Measurements from ENCODE around the gene UBQLN4.

The UBQLN4 gene

GRCh38 chr1:156054500-156055280, 1.1 kb upstream of the UBQLN4 start, which contains the start of gene LAMTOR2:
TSS of gene LAMTOR2 (plus strand) at chr1:156054782. CDS start at chr1:156054890, 108 bp downstream.
- TF ChIP-seq REST (IDR thresholded peaks at IDR 0.05; ENCODE audit: low read depth) (no peak), EGR1 (IDR thresholded peaks at IDR 0.05) (peak; percentile 29; the same call in 1 of the 2 replicates), NFIC (IDR thresholded peaks at IDR 0.05) (peak; percentile 46; the same call in 1 of the 2 replicates), EP300 (IDR thresholded peaks at IDR 0.05; ENCODE audit: borderline replicate concordance) (0 out of 2 replicates have a peak, but pooled peaks have one; percentile 22), CREB1 (IDR thresholded peaks at IDR 0.05; ENCODE audit: low read depth) (peak; percentile 59), TCF12 (IDR thresholded peaks at IDR 0.05; ENCODE audit: low read depth) (peak; percentile 80), ZBTB7A (IDR thresholded peaks at IDR 0.05; ENCODE audit: low read depth) (peak; percentile 63; the same call in 1 of the 2 replicates), FOXM1 (IDR thresholded peaks at IDR 0.05; ENCODE audit: borderline replicate concordance, low read depth) (no peak), TEAD4 (IDR thresholded peaks at IDR 0.05) (no peak), CEBPB (IDR thresholded peaks at IDR 0.05) (peak; percentile 35; the same call in 1 of the 2 replicates), MAX (IDR thresholded peaks at IDR 0.05) (peak; percentile 96), RAD21 (IDR thresholded peaks at IDR 0.05; ENCODE audit: low read depth) (no peak), TAF1 (IDR thresholded peaks at IDR 0.05; ENCODE audit: low read depth) (peak; percentile 52), YY1 (IDR thresholded peaks at IDR 0.05; ENCODE audit: low read depth) (peak; percentile 74)
- TF ChIP-seq, protein P1, sequence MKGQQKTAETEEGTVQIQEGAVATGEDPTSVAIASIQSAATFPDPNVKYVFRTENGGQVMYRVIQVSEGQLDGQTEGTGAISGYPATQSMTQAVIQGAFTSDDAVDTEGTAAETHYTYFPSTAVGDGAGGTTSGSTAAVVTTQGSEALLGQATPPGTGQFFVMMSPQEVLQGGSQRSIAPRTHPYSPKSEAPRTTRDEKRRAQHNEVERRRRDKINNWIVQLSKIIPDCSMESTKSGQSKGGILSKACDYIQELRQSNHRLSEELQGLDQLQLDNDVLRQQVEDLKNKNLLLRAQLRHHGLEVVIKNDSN (IDR thresholded peaks at IDR 0.05): peak; percentile 71

DNA sequence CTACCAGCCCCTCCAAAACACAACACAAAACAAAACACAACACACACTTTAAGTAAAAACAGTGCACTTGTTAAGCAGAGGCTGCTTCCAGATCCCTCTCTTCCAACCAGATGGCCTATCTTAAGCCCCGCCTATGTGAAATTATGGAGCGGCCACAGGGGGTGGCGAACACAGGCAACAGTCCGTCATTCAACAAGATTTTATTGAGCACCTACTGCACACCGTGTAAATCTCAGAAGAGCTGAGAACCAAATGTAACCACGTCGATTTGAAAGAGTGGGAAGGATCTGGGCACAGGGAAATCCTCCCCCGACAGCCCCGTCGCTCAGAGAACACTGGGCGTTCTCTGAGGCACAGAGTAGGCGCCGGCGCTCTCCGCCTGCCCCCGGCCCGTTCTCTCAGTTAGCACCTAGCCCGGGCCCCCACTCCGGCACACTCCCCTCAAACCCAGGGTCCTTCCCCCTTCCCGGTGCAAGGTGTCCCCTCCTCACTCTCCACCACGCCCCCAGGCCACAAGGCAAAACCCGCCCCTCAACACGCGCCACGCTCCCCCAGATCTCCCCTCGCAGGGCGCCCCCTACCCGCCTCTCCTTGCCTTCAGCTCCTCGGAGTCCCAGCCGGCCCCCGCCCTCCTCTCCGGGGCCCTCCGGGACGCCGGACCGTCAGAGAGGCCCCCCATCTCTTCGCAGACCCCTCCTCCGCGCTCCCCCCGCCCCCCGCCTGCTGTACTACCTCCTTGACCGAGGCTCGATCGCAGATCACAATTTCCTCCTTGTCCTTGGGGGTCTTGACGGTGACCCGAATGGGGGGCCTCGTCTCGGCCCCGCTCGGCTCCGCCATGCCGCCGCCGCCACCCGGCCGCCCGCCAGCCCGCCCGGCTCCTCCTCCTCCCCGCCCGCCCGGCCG, 483 bp downstream of the UBQLN4 start:
- TF ChIP-seq MAX (IDR thresholded peaks at IDR 0.05) (0 out of 2 replicates have a peak, but pooled peaks have one; percentile 6), NFIC (IDR thresholded peaks at IDR 0.05) (no peak), TCF12 (IDR thresholded peaks at IDR 0.05; ENCODE audit: low read depth) (0 out of 2 replicates have a peak, but pooled peaks have one; percentile 38), CREB1 (IDR thresholded peaks at IDR 0.05; ENCODE audit: low read depth) (no peak)
- TF ChIP-seq, protein P1 (IDR thresholded peaks at IDR 0.05): no peak

- TF ChIP-seq TEAD4 (IDR thresholded peaks at IDR 0.05) (no peak), TCF12 (IDR thresholded peaks at IDR 0.05; ENCODE audit: low read depth) (no peak), MAX (IDR thresholded peaks at IDR 0.05) (no peak), ZBTB7A (IDR thresholded peaks at IDR 0.05; ENCODE audit: low read depth) (no peak), EGR1 (IDR thresholded peaks at IDR 0.05) (no peak), YY1 (IDR thresholded peaks at IDR 0.05; ENCODE audit: low read depth) (no peak), RAD21 (IDR thresholded peaks at IDR 0.05; ENCODE audit: low read depth) (no peak), NFIC (IDR thresholded peaks at IDR 0.05) (no peak), CREB1 (IDR thresholded peaks at IDR 0.05; ENCODE audit: low read depth) (no peak), REST (IDR thresholded peaks at IDR 0.05; ENCODE audit: low read depth) (no peak), EP300 (IDR thresholded peaks at IDR 0.05; ENCODE audit: borderline replicate concordance) (no peak), FOXM1 (IDR thresholded peaks at IDR 0.05; ENCODE audit: borderline replicate concordance, low read depth) (no peak)
- TF ChIP-seq, protein P1 (IDR thresholded peaks at IDR 0.05): no peak
Observed at GRCh38 chr1:156051011-156051725, 2.4 kb downstream of the UBQLN4 start.

- TF ChIP-seq, protein P1 (IDR thresholded peaks at IDR 0.05): 0 out of 2 replicates have a peak, but pooled peaks have one; percentile 10
- TF ChIP-seq EGR1 (IDR thresholded peaks at IDR 0.05): no peak
Observed at GRCh38 chr1:156050376-156050775, 3.2 kb downstream of the UBQLN4 start.

Measured in Ishikawa (cell line).